Measurements from ENCODE around the gene HES6. TPM values are rescaled to one million over a fixed set of nuclear protein-coding genes. Genes with fewer than 3 reads are reported as not detected.

HES6 gene
- total and polyA plus RNA-seq, 2 of the 8 experiments (the other 6 are each of a cell fraction or from before 2014, with no cell fraction given), result 32.6 to 36.3 TPM

DNA sequence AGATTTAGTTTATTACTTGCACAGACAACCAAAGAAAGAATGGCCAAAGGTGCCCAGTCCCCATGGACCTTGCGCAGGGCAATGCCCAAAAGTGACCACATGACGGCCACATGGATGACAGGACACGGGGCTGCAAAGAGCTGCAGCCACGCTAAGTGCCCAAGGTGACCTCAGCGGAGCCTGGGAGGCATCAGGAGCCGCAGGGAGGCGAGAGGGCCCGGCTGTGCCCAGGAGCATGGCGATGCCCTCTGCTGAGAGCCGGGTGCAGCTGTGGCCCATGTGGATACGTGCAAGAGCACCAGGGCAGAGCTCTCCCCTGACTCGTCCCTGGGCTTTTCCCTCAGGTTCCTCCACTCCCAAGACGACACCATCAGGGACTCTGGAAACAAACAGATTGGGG, 14.7 kb downstream of the HES6 start (continued):
- no peak for TF ChIP-seq TAF1 (IDR thresholded peaks at IDR 0.05; ENCODE audit: low read depth, low read length)
